Measurements from ENCODE around the gene NR3C2.

Gene NR3C2

GRCh38 chr4:148224476-148224875 lies 217.7 kb downstream of the NR3C2 start:
- no peak for DNase-seq (ENCODE audit: low read depth)
- no peak for TF ChIP-seq CTCF (IDR thresholded peaks at IDR 0.05; ENCODE audit: control insufficient read depth, insufficient read depth, low read depth, low read length, missing control alignments)
- no peak overlapping the region for H3K4me3 ChIP-seq (ENCODE audit: control insufficient read depth, low read depth, low read length)

- no peak for DNase-seq (ENCODE audit: low read depth)
- no peak overlapping the region for H3K4me3 ChIP-seq (ENCODE audit: control insufficient read depth, low read depth, low read length)
- no peak for TF ChIP-seq CTCF (IDR thresholded peaks at IDR 0.05; ENCODE audit: control insufficient read depth, insufficient read depth, low read depth, low read length, missing control alignments)
These were observed 219.1 kb downstream of the NR3C2 start for GRCh38 chr4:148222991-148223660.

- DNase-seq (ENCODE audit: low read depth): no peak
- no peak for TF ChIP-seq CTCF (IDR thresholded peaks at IDR 0.05; ENCODE audit: control insufficient read depth, insufficient read depth, low read depth, low read length, missing control alignments)
- no peak overlapping the region for H3K4me3 ChIP-seq (ENCODE audit: control insufficient read depth, low read depth, low read length)
These were observed 225.1 kb downstream of the NR3C2 start for GRCh38 chr4:148216866-148217814.

- TF ChIP-seq CTCF (IDR thresholded peaks at IDR 0.05; ENCODE audit: control insufficient read depth, insufficient read depth, low read depth, low read length, missing control alignments): no peak
- no peak overlapping the region for H3K4me3 ChIP-seq (ENCODE audit: control insufficient read depth, low read depth, low read length)
- no peak for DNase-seq (ENCODE audit: low read depth)
These were observed 225.9 kb downstream of the NR3C2 start for GRCh38 chr4:148216321-148216720.

GRCh38 chr4:148215202-148215601 lies 227.0 kb downstream of the NR3C2 start:
- no peak for TF ChIP-seq CTCF (IDR thresholded peaks at IDR 0.05; ENCODE audit: control insufficient read depth, insufficient read depth, low read depth, low read length, missing control alignments)
- DNase-seq (ENCODE audit: low read depth): no peak
- H3K4me3 ChIP-seq (ENCODE audit: control insufficient read depth, low read depth, low read length): no peak overlapping the region

- TF ChIP-seq CTCF (IDR thresholded peaks at IDR 0.05; ENCODE audit: control insufficient read depth, insufficient read depth, low read depth, low read length, missing control alignments): no peak
- DNase-seq (ENCODE audit: low read depth): no peak
- H3K4me3 ChIP-seq (ENCODE audit: control insufficient read depth, low read depth, low read length): no peak overlapping the region
These were observed 227.6 kb downstream of the NR3C2 start for GRCh38 chr4:148214529-148215166.
